ENCODE results near the gene HS6ST3. TPM values are rescaled to one million over a fixed set of nuclear protein-coding genes. Genes with fewer than 3 reads are reported as not detected.

Gene HS6ST3
- total and polyA plus RNA-seq, 2 experiments from 2014 or later, result 2.2 to 2.7 TPM

- TF ChIP-seq EZH2phosphoT487 (IDR thresholded peaks at IDR 0.05; ENCODE audit: low read depth, severe bottlenecking, unreplicated experiment) (no peak), EZH2 (IDR thresholded peaks at IDR 0.05; ENCODE audit: borderline replicate concordance) (no peak)
- TF ChIP-seq, protein P1, sequence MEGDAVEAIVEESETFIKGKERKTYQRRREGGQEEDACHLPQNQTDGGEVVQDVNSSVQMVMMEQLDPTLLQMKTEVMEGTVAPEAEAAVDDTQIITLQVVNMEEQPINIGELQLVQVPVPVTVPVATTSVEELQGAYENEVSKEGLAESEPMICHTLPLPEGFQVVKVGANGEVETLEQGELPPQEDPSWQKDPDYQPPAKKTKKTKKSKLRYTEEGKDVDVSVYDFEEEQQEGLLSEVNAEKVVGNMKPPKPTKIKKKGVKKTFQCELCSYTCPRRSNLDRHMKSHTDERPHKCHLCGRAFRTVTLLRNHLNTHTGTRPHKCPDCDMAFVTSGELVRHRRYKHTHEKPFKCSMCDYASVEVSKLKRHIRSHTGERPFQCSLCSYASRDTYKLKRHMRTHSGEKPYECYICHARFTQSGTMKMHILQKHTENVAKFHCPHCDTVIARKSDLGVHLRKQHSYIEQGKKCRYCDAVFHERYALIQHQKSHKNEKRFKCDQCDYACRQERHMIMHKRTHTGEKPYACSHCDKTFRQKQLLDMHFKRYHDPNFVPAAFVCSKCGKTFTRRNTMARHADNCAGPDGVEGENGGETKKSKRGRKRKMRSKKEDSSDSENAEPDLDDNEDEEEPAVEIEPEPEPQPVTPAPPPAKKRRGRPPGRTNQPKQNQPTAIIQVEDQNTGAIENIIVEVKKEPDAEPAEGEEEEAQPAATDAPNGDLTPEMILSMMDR (IDR thresholded peaks at IDR 0.05; ENCODE audit: poor library complexity), result no peak
- Histone ChIP-seq H3K27me3 (no peaks in the 10 kb centered on the region), H3K4me2 (no peak overlapping the region), H3K4me3 (no peak overlapping the region), H3K4me1 (ENCODE audit: insufficient read depth) (no peaks in the 10 kb centered on the region), H4K20me1 (ENCODE audit: insufficient read depth, poor library complexity, severe bottlenecking) (no peaks in the 10 kb centered on the region), H3K36me3 (replicated peaks; ENCODE audit: insufficient read depth, low read depth) (no peaks in the 10 kb centered on the region), H3K27ac (no peak overlapping the region), H3K9me3 (ENCODE audit: low read depth) (no peaks in the 10 kb centered on the region), H3K79me2 (no peaks in the 10 kb centered on the region), H3K9me2 (replicated peaks; ENCODE audit: insufficient read depth) (no peaks in the 10 kb centered on the region), H2AFZ (no peak overlapping the region)
- no peak for DNase-seq (ENCODE audit: low spot score)
- 92% methylated on average over 1 of the region's 1 CpG for WGBS (ENCODE audit: low lambda C conversion rate, missing lambda C conversion rate)
These were observed 326.0 kb downstream of the HS6ST3 start for GRCh38 chr13:96415831-96416385.

- 85% methylated on average over 6 of the region's 6 CpGs for WGBS (ENCODE audit: low lambda C conversion rate, missing lambda C conversion rate)
- Histone ChIP-seq H3K9me2 (replicated peaks; ENCODE audit: insufficient read depth) (no peaks in the 10 kb centered on the region), H3K4me3 (no peak overlapping the region), H2AFZ (no peak overlapping the region), H3K4me2 (no peak overlapping the region), H4K20me1 (ENCODE audit: insufficient read depth, poor library complexity, severe bottlenecking) (no peaks in the 10 kb centered on the region), H3K36me3 (replicated peaks; ENCODE audit: insufficient read depth, low read depth) (no peaks in the 10 kb centered on the region), H3K27me3 (peaks cover 2% of the 10 kb centered on the region), H3K79me2 (no peaks in the 10 kb centered on the region), H3K4me1 (ENCODE audit: insufficient read depth) (no peaks in the 10 kb centered on the region), H3K27ac (no peak overlapping the region), H3K9me3 (ENCODE audit: low read depth) (no peaks in the 10 kb centered on the region)
- no peak for DNase-seq (ENCODE audit: low spot score)
- TF ChIP-seq EZH2 (IDR thresholded peaks at IDR 0.05; ENCODE audit: borderline replicate concordance) (no peak), EZH2phosphoT487 (IDR thresholded peaks at IDR 0.05; ENCODE audit: low read depth, severe bottlenecking, unreplicated experiment) (no peak)
- TF ChIP-seq, protein P1 (IDR thresholded peaks at IDR 0.05; ENCODE audit: poor library complexity), result no peak
These were observed 328.2 kb downstream of the HS6ST3 start for GRCh38 chr13:96417939-96418685.

- H3K4me3 ChIP-seq, result no peak overlapping the region
- H3K9me2 ChIP-seq (replicated peaks; ENCODE audit: insufficient read depth), result no peaks in the 10 kb centered on the region
- no peaks in the 10 kb centered on the region for H4K20me1 ChIP-seq (ENCODE audit: insufficient read depth, poor library complexity, severe bottlenecking)
- H3K4me2 ChIP-seq, result no peak overlapping the region
- H3K79me2 ChIP-seq, result no peaks in the 10 kb centered on the region
- H3K4me1 ChIP-seq (ENCODE audit: insufficient read depth), result no peaks in the 10 kb centered on the region
- no peaks in the 10 kb centered on the region for H3K9me3 ChIP-seq (ENCODE audit: low read depth)
- peaks cover 2% of the 10 kb centered on the region for H3K27me3 ChIP-seq
- H2AFZ ChIP-seq, result no peak overlapping the region
- H3K36me3 ChIP-seq (replicated peaks; ENCODE audit: insufficient read depth, low read depth), result no peaks in the 10 kb centered on the region
- no peak for DNase-seq (ENCODE audit: low spot score)
- no peak overlapping the region for H3K27ac ChIP-seq
- TF ChIP-seq EZH2phosphoT487 (IDR thresholded peaks at IDR 0.05; ENCODE audit: low read depth, severe bottlenecking, unreplicated experiment) (no peak), EZH2 (IDR thresholded peaks at IDR 0.05; ENCODE audit: borderline replicate concordance) (no peak)
- TF ChIP-seq, protein P1 (IDR thresholded peaks at IDR 0.05; ENCODE audit: poor library complexity), result no peak
These were observed 331.4 kb downstream of the HS6ST3 start for GRCh38 chr13:96421314-96421713.

All from hepatocyte (in vitro differentiated cells).